ENCODE measurements around the gene TMEM242. TPM values are rescaled to one million over a fixed set of nuclear protein-coding genes. Genes with fewer than 3 reads are reported as not detected.

The TMEM242 gene
- total RNA-seq, 4 donors from 2014 or later: 2.7 to 8.0 (median 4.3) TPM

- H3K27ac ChIP-seq: peak overlapping the region; percentile 21 to 90 (median 86)
- H3K27me3 ChIP-seq: no peaks in the 10 kb centered on the region
- intact Hi-C loops (cut with DNase I): loop anchor here (5.0 kb wide), 1 partner anchor 41 kb away; no protein-coding TSS in a partner anchor
- no peaks in the 10 kb centered on the region for H3K36me3 ChIP-seq
- H3K4me3 ChIP-seq: no peak overlapping the region
- DNase-seq: no peak
- TF ChIP-seq, protein P1, sequence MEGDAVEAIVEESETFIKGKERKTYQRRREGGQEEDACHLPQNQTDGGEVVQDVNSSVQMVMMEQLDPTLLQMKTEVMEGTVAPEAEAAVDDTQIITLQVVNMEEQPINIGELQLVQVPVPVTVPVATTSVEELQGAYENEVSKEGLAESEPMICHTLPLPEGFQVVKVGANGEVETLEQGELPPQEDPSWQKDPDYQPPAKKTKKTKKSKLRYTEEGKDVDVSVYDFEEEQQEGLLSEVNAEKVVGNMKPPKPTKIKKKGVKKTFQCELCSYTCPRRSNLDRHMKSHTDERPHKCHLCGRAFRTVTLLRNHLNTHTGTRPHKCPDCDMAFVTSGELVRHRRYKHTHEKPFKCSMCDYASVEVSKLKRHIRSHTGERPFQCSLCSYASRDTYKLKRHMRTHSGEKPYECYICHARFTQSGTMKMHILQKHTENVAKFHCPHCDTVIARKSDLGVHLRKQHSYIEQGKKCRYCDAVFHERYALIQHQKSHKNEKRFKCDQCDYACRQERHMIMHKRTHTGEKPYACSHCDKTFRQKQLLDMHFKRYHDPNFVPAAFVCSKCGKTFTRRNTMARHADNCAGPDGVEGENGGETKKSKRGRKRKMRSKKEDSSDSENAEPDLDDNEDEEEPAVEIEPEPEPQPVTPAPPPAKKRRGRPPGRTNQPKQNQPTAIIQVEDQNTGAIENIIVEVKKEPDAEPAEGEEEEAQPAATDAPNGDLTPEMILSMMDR (IDR thresholded peaks at IDR 0.05): no peak
- TF ChIP-seq POLR2A (IDR thresholded peaks at IDR 0.05): no peak
- H3K4me1 ChIP-seq: peaks cover 0 to 45% (median 18%) of the 10 kb centered on the region in 3 donors
- H3K9me3 ChIP-seq: no peaks in the 10 kb centered on the region
- WGBS, 2 donors: 71% methylated on average over 14 to 15 of the region's 19 CpGs
Observed at GRCh38 chr6:157272866-157273755, 50.2 kb downstream of the TMEM242 start.

DNA sequence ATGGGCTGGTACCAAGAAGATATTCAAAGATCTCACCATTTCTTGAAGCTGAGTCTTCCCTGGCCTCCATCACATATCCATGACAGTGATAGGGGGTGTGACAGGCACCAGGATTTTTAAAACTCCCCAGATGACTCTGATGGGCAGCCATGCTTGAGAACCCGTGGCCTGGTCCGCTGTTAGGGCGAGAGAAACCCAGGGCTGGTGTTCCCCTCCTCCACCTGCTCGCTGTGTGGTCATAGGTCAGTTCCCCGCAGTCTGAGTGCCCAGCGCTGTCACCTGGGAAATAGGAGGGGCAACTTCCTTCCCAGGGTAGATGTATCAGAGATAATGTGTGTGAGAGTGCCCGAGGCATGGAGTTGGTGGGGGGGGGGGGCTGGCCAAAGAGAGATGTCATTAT, 50.9 kb downstream of the TMEM242 start:
- WGBS, 2 donors: 93% methylated on average over 2 of the region's 7 CpGs; no CpG with 5 or more reads in 1 of the 2 donors
- TF ChIP-seq POLR2A (IDR thresholded peaks at IDR 0.05): no peak
- TF ChIP-seq, protein P1 (IDR thresholded peaks at IDR 0.05): no peak
- peak overlapping the region in 2 of 4 donors; percentile 17 to 21 for H3K27ac ChIP-seq
- peaks cover 0 to 51% (median 18%) of the 10 kb centered on the region in 3 donors for H3K4me1 ChIP-seq
- no peaks in the 10 kb centered on the region for H3K36me3 ChIP-seq
- H3K4me3 ChIP-seq: no peak overlapping the region
- DNase-seq: no peak
- intact Hi-C loops (cut with DNase I): loop anchor here (5.0 kb wide), 1 partner anchor 40 kb away; no protein-coding TSS in a partner anchor
- no peaks in the 10 kb centered on the region for H3K9me3 ChIP-seq
- no peaks in the 10 kb centered on the region for H3K27me3 ChIP-seq

- Histone ChIP-seq H3K27ac (no peak overlapping the region), H3K27me3 (no peaks in the 10 kb centered on the region), H3K9me3 (no peaks in the 10 kb centered on the region), H3K36me3 (no peaks in the 10 kb centered on the region), H3K4me3 (no peak overlapping the region), H3K4me1 (peaks cover 0 to 51% (median 18%) of the 10 kb centered on the region in 3 donors)
- DNase-seq: no peak
- intact Hi-C loops (cut with DNase I): loop anchor here (5.0 kb wide), 1 partner anchor 40 kb away; no protein-coding TSS in a partner anchor
- no peak for TF ChIP-seq POLR2A (IDR thresholded peaks at IDR 0.05)
- TF ChIP-seq, protein P1 (IDR thresholded peaks at IDR 0.05): no peak
- 72% methylated on average over 2 of the region's 4 CpGs; no CpG with 5 or more reads in 1 of the 2 donors for WGBS, 2 donors
Observed at GRCh38 chr6:157271911-157272310, 51.4 kb downstream of the TMEM242 start.

DNA sequence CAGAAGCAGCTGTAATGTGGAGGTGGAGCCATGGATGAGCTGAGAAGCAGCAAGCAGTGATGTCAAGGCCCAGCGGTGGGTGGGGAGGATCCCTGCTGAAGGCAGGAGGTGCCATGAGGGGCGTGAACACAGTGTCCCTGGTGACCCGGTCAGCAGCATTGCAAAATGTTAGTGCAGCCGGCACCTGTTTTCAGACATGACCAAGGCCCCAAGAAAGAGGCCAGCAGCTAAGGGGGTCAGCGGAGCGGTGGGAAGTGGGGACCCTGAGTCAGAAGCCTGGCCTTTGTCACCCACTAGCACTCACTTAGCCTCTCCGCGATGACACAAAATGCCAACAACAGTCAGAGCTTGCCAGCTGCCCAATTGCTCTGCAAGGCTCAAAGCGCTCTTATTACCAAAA, 51.9 kb downstream of the TMEM242 start:
- H3K4me3 ChIP-seq: no peak overlapping the region
- no peaks in the 10 kb centered on the region for H3K9me3 ChIP-seq
- H3K4me1 ChIP-seq: peaks cover 0 to 51% (median 18%) of the 10 kb centered on the region in 3 donors
- no peak overlapping the region for H3K27ac ChIP-seq
- no peaks in the 10 kb centered on the region for H3K27me3 ChIP-seq
- H3K36me3 ChIP-seq: no peaks in the 10 kb centered on the region
- 85 to 95% methylated on average over 8 to 9 of the region's 9 CpGs for WGBS, 2 donors
- TF ChIP-seq POLR2A (IDR thresholded peaks at IDR 0.05): no peak
- TF ChIP-seq, protein P1 (IDR thresholded peaks at IDR 0.05): no peak
- no peak for DNase-seq
- intact Hi-C loops (cut with DNase I): loop anchor here (5.0 kb wide), 1 partner anchor 39 kb away; no protein-coding TSS in a partner anchor

DNA sequence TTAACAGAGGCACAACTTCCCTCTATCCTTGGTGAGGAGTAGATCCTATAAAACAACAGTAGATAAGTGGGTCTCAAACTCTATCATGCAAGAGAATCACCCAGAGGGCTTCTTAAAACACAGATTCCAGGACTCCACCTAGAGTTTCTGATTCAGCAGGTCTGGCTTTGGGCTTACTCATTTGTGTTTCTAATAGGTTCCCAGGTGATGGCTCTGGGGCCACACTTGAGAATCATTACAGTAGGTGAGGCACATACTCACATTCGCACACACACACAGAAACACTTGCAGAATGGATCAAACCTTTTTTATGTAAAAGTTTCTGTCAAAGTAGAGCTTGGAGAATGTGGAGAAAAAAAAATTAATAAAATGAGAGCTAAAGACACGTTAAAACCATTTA, 52.4 kb downstream of the TMEM242 start:
- no peak for TF ChIP-seq POLR2A (IDR thresholded peaks at IDR 0.05)
- TF ChIP-seq, protein P1 (IDR thresholded peaks at IDR 0.05): no peak
- no peaks in the 10 kb centered on the region for H3K27me3 ChIP-seq
- no peak overlapping the region for H3K4me3 ChIP-seq
- H3K27ac ChIP-seq: no peak overlapping the region
- H3K9me3 ChIP-seq: no peaks in the 10 kb centered on the region
- no peaks in the 10 kb centered on the region for H3K36me3 ChIP-seq
- intact Hi-C loops (cut with DNase I): loop anchor here (5.0 kb wide), 1 partner anchor 39 kb away; no protein-coding TSS in a partner anchor
- WGBS, 2 donors: 84 to 89% methylated on average over 2 of the region's 2 CpGs
- H3K4me1 ChIP-seq: peaks cover 0 to 51% (median 18%) of the 10 kb centered on the region in 3 donors
- no peak for DNase-seq

Data from esophagus squamous epithelium (tissue), 5 donors.